Measurements from ENCODE around the gene IDS. TPM values are rescaled to one million over a fixed set of nuclear protein-coding genes. Genes with fewer than 3 reads are reported as not detected.
"Not testable (repeated sequence)": the region's sequence is repeated elsewhere in the genome, so short reads cannot be mapped to it uniquely, and the experiment has no call there.

IDS gene
- total RNA-seq, 3 donors from 2014 or later (not counting 1 experiment from before 2014, with no cell fraction given): 286 to 344 (median 317) TPM

GRCh38 chrX:149545545-149546543 lies 40.7 kb upstream of the IDS start:
- H3K4me3 Mint-ChIP-seq; H3K27me3 ChIP-seq (ENCODE audit: control insufficient read depth, insufficient read depth, low read length); H3K27ac ChIP-seq (ENCODE audit: low read length); ATAC-seq; H3K27me3 Mint-ChIP-seq (ENCODE audit: low read depth in 2 of 2); H3K9me3 ChIP-seq (ENCODE audit: control insufficient read depth, insufficient read depth, low read length); H3K27ac Mint-ChIP-seq; H3K9me3 Mint-ChIP-seq; H3K4me3 ChIP-seq (ENCODE audit: low read length); intact Hi-C loops (cut with micrococcal nuclease); H3K36me3 Mint-ChIP-seq; H3K36me3 ChIP-seq (ENCODE audit: control insufficient read depth, insufficient read depth, low read length): not testable (repeated sequence)
- WGBS (ENCODE audit: insufficient coverage): 89% methylated on average over 5 of the region's 29 CpGs
- peak in 1 of 2 donors; percentile 41 for DNase-seq
- peaks cover 6 to 11% of the 10 kb centered on the region in 2 donors for H3K4me1 Mint-ChIP-seq
- H3K4me1 ChIP-seq (ENCODE audit: control insufficient read depth, insufficient read depth, low read length): peaks cover 11% of the 10 kb centered on the region

- WGBS (ENCODE audit: insufficient coverage): 11% methylated on average over 13 of the region's 13 CpGs
- peak overlapping the region; percentile 95 to 96 for H3K27ac Mint-ChIP-seq
- Histone ChIP-seq H3K4me3 (ENCODE audit: low read length) (peak overlapping the region; percentile 81), H3K4me1 (ENCODE audit: control insufficient read depth, insufficient read depth, low read length) (peaks cover 14% of the 10 kb centered on the region), H3K36me3 (ENCODE audit: control insufficient read depth, insufficient read depth, low read length) (peaks cover 3% of the 10 kb centered on the region), H3K27me3 (ENCODE audit: control insufficient read depth, insufficient read depth, low read length) (no peaks in the 10 kb centered on the region), H3K27ac (ENCODE audit: low read length) (peak overlapping the region; percentile 100), H3K9me3 (ENCODE audit: control insufficient read depth, insufficient read depth, low read length) (no peaks in the 10 kb centered on the region)
- intact Hi-C loops (cut with micrococcal nuclease): no loop called here
- no peak for DNase-seq
- H3K27me3 Mint-ChIP-seq (ENCODE audit: low read depth in 2 of 2): no peaks in the 10 kb centered on the region
- H3K4me3 Mint-ChIP-seq: peak overlapping the region; percentile 89
- H3K9me3 Mint-ChIP-seq: no peaks in the 10 kb centered on the region
- H3K4me1 Mint-ChIP-seq: peaks cover 6 to 27% of the 10 kb centered on the region in 2 donors
- no peaks in the 10 kb centered on the region for H3K36me3 Mint-ChIP-seq
- no peak for TF ChIP-seq CTCF (IDR thresholded peaks at IDR 0.05)
- ATAC-seq: no peak
Observed at GRCh38 chrX:149541521-149542047, 36.5 kb upstream of the IDS start.

- H3K4me1 Mint-ChIP-seq: peaks cover 6 to 33% of the 10 kb centered on the region in 2 donors
- intact Hi-C loops (cut with micrococcal nuclease): loop anchor here (1.0 kb wide), 1 partner anchor 36 kb away; the partner anchor contains the start of gene IDS
- WGBS (ENCODE audit: insufficient coverage): 0% methylated on average over 71 of the region's 71 CpGs
Observed at GRCh38 chrX:149540621-149541520, 35.8 kb upstream of the IDS start, which contains the start of gene EOLA1. EOLA1 (plus strand) TSS chrX:149541012; CDS start chrX:149545631, 4,619 bp downstream.

More at GRCh38 chrX:149540621-149541520, 35.8 kb upstream of the IDS start, which contains the start of gene EOLA1:
- Mint-ChIP-seq H3K9me3 (no peaks in the 10 kb centered on the region), H3K27me3 (ENCODE audit: low read depth in 2 of 2) (no peaks in the 10 kb centered on the region), H3K4me3 (peak within 1 kb of the TSS; percentile 97), H3K27ac (peak within 1 kb of the TSS; percentile 95 to 96), H3K36me3 (no peaks in the 10 kb centered on the region)
- Histone ChIP-seq H3K4me1 (ENCODE audit: control insufficient read depth, insufficient read depth, low read length) (peaks cover 14% of the 10 kb centered on the region), H3K9me3 (ENCODE audit: control insufficient read depth, insufficient read depth, low read length) (no peaks in the 10 kb centered on the region), H3K4me3 (ENCODE audit: low read length) (peak within 1 kb of the TSS; percentile 81), H3K36me3 (ENCODE audit: control insufficient read depth, insufficient read depth, low read length) (peaks cover 6% of the 10 kb centered on the region), H3K27ac (ENCODE audit: low read length) (peak within 1 kb of the TSS; percentile 100), H3K27me3 (ENCODE audit: control insufficient read depth, insufficient read depth, low read length) (no peaks in the 10 kb centered on the region)
- peak; percentile 44 to 75 (median 67) for ATAC-seq
- DNase-seq: peak in 1 of 2 donors; percentile 97
- no peak for TF ChIP-seq CTCF (IDR thresholded peaks at IDR 0.05)
